ENCODE data around the gene HRCT1.

- TF ChIP-seq GATA2 (IDR thresholded peaks at IDR 0.05; ENCODE audit: low read depth, low read length) (no peak), GATA3 (IDR thresholded peaks at IDR 0.05; ENCODE audit: low read depth, low read length) (no peak)
Measured at GRCh38 chr9:35923927-35924763, 18.1 kb downstream of the HRCT1 start.
